ENCODE measurements around the gene WDR83. TPM values are rescaled to one million over a fixed set of nuclear protein-coding genes. Genes with fewer than 3 reads are reported as not detected.

Gene WDR83
- polyA plus RNA-seq, 2 of the 4 experiments (the other 2 are of a cell fraction): 4.8 to 11.4 TPM

DNA sequence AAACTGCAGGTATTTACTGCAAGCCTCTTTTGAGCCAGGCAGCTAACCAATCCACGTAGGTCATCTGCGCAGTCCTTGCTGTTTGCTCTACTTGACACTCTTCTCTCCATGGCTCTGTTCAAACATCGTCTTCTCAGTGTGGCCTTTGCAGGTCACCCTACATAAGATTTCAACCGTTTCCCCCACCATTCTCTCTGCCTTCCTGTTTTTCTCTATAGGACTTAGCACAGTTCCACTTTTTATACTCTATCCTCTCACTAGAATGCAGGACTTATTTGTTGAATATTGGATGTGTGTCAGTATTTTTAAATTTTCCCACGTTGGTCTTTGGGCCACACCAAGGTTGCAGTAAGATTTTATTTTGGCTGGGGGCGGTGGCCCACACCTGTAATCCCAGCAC, 31.5 kb downstream of the WDR83 start:
- no peak for TF ChIP-seq JUNB (IDR thresholded peaks at IDR 0.05)
- TF ChIP-seq, protein P1, sequence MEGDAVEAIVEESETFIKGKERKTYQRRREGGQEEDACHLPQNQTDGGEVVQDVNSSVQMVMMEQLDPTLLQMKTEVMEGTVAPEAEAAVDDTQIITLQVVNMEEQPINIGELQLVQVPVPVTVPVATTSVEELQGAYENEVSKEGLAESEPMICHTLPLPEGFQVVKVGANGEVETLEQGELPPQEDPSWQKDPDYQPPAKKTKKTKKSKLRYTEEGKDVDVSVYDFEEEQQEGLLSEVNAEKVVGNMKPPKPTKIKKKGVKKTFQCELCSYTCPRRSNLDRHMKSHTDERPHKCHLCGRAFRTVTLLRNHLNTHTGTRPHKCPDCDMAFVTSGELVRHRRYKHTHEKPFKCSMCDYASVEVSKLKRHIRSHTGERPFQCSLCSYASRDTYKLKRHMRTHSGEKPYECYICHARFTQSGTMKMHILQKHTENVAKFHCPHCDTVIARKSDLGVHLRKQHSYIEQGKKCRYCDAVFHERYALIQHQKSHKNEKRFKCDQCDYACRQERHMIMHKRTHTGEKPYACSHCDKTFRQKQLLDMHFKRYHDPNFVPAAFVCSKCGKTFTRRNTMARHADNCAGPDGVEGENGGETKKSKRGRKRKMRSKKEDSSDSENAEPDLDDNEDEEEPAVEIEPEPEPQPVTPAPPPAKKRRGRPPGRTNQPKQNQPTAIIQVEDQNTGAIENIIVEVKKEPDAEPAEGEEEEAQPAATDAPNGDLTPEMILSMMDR (IDR thresholded peaks at IDR 0.05): no peak
- TF ChIP-seq TFCP2L1 (CRISPR knock-in tag; IDR thresholded peaks at IDR 0.05): no peak
- TF ChIP-seq ZFP36 (IDR thresholded peaks at IDR 0.05; ENCODE audit: borderline replicate concordance, partially characterized antibody): no peak
- no peak for TF ChIP-seq JUN (IDR thresholded peaks at IDR 0.05)
- no peak for TF ChIP-seq MYC (IDR thresholded peaks at IDR 0.05; ENCODE audit: borderline replicate concordance, low read length)
- no peak for TF ChIP-seq HOXB13 (CRISPR knock-in tag; IDR thresholded peaks at IDR 0.05; ENCODE audit: low read depth)
- TF ChIP-seq CBX8 (IDR thresholded peaks at IDR 0.05): no peak
- H3K4me3 ChIP-seq: no peak overlapping the region
- 88% methylated on average over 6 of the region's 6 CpGs for WGBS (ENCODE audit: missing lambda C conversion rate)
- CTCF ChIA-PET: interaction anchor here (1.9 to 2.0 kb wide), 2 partner anchors 10 to 20 kb away, joined by 5 to 7 read pairs; no protein-coding TSS in a partner anchor
- DNase-seq (ENCODE audit: low read depth in 1 of 2, low spot score in 1 of 2) (no peak), ATAC-seq (no peak), FAIRE-seq (no peak)
- no peak overlapping the region for H3K27ac ChIP-seq
- no peak overlapping the region for H3K4me2 ChIP-seq
- POLR2A ChIA-PET: no interaction called here
- no peaks in the 10 kb centered on the region for H3K9me3 ChIP-seq
- H3K4me1 ChIP-seq: peaks cover 5% of the 10 kb centered on the region; the same call in 1 of the 3 replicates

DNA sequence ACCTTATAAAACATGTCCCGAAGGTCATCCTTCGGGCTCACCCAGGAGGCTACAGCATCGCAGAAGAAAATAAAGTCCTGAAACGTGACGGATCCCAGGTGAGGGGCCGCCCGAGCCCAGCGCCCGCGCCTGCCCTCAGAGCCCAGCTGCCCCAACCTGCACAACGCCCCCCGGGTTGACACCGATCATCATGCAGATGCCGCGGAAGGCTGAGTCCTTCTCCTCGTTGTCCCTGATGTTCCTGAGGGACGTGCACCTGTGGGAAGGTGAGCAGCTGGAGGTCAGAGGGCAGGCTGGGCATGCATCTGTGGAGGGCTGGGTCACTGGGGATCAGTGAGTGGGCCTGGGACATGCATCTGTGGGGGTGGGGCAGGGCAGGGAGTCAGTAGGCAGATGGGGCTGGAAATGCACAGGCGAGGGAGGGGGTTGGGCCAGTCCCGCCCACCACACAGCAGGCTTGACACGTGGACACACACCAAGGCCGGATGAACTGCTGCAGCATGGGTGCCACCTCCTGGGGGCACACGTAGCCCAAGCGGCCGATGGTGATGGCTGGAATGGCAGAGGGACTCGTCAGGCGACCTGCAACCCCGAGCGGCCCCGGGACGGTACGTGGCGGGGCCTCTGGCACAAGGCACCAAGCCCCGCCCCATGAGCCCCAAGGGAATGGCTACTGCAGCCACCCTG, 35.1 kb downstream of the WDR83 start:
- no peak for DNase-seq (ENCODE audit: low read depth in 1 of 2, low spot score in 1 of 2)
- WGBS (ENCODE audit: missing lambda C conversion rate): 93% methylated on average over 27 of the region's 33 CpGs
- ATAC-seq: no peak
- H3K27ac ChIP-seq: no peak overlapping the region
- H3K4me3 ChIP-seq: no peak overlapping the region
- H3K9me3 ChIP-seq: no peaks in the 10 kb centered on the region
- 0 out of 5 replicates have a peak, but pooled peaks of 1 of the 2 experiments have one; percentile 17 for TF ChIP-seq JUN (IDR thresholded peaks at IDR 0.05)
- TF ChIP-seq KDM5A (IDR thresholded peaks at IDR 0.05): no peak
- no peaks in the 10 kb centered on the region for H3K4me1 ChIP-seq
- FAIRE-seq: no peak
- no peak overlapping the region for H3K4me2 ChIP-seq
- ChIA-PET CTCF (no interaction called here), POLR2A (no interaction called here)

GRCh38 chr19:12703046-12703445, 36.4 kb downstream of the WDR83 start:
- CTCF ChIA-PET: interaction anchor here (0.6 to 1.3 kb wide), 2 partner anchors 63 to 122 kb away, joined by 3 to 4 read pairs; no protein-coding TSS in a partner anchor
- H3K4me3 ChIP-seq: no peak overlapping the region
- H3K4me2 ChIP-seq: no peak overlapping the region
- POLR2A ChIA-PET: no interaction called here
- no peaks in the 10 kb centered on the region for H3K4me1 ChIP-seq
- DNase-seq (ENCODE audit: low read depth in 1 of 2, low spot score in 1 of 2) (peak in 1 of 2 experiments; percentile 66), FAIRE-seq (no peak), ATAC-seq (peak in 1 of 2 experiments; percentile 72; a peak in 3 of 6 replicates)
- TF ChIP-seq JUN (IDR thresholded peaks at IDR 0.05): no peak
- TF ChIP-seq NR3C1 (IDR thresholded peaks at IDR 0.05): no peak
- TF ChIP-seq NFE2L2 (conservative IDR thresholded peaks at IDR 0.05; ENCODE audit: low read length): no peak
- TF ChIP-seq CBX2 (IDR thresholded peaks at IDR 0.05; ENCODE audit: borderline replicate concordance, low read depth): no peak
- TF ChIP-seq FOSL2 (IDR thresholded peaks at IDR 0.05): no peak
- TF ChIP-seq FOSL2 (CRISPR knock-in tag; IDR thresholded peaks at IDR 0.05): no peak
- no peak for TF ChIP-seq ESRRA (IDR thresholded peaks at IDR 0.05; ENCODE audit: borderline replicate concordance, low read length)
- WGBS (ENCODE audit: missing lambda C conversion rate): 76% methylated on average over 9 of the region's 9 CpGs
- no peaks in the 10 kb centered on the region for H3K9me3 ChIP-seq
- H3K27ac ChIP-seq: no peak overlapping the region

DNA sequence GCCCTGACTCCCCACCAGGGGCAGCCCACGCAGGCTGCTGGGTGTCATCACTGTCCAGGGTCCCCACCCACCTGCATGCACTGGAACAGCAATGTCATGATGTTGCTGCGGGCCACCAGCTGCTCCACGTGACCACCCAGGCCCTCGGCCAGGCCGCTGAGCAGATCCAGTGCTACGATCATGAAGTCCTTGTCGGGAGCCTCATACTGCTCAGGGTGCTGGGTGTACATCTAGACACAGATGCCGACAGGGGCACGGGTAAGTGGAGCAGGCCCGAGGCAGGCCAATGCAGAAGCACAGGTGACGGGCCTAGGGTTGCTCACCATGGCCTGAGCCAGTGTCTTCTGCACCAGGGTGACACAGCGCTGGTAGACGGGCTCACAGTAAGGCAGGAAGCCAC, 38.6 kb downstream of the WDR83 start:
- H3K9me3 ChIP-seq: no peaks in the 10 kb centered on the region
- H3K4me1 ChIP-seq: no peaks in the 10 kb centered on the region
- ChIA-PET POLR2A (no interaction called here), CTCF (no interaction called here)
- no peak for TF ChIP-seq TP53 (CRISPR knock-in tag; IDR thresholded peaks at IDR 0.05)
- no peak for TF ChIP-seq NFE2L2 (conservative IDR thresholded peaks at IDR 0.05; ENCODE audit: low read length)
- TF ChIP-seq MAFK (IDR thresholded peaks at IDR 0.05; ENCODE audit: partially characterized antibody): no peak
- no peak for TF ChIP-seq ZNF302 (CRISPR knock-in tag; IDR thresholded peaks at IDR 0.05)
- TF ChIP-seq HDAC2 (IDR thresholded peaks at IDR 0.05): no peak
- TF ChIP-seq, protein P2, sequence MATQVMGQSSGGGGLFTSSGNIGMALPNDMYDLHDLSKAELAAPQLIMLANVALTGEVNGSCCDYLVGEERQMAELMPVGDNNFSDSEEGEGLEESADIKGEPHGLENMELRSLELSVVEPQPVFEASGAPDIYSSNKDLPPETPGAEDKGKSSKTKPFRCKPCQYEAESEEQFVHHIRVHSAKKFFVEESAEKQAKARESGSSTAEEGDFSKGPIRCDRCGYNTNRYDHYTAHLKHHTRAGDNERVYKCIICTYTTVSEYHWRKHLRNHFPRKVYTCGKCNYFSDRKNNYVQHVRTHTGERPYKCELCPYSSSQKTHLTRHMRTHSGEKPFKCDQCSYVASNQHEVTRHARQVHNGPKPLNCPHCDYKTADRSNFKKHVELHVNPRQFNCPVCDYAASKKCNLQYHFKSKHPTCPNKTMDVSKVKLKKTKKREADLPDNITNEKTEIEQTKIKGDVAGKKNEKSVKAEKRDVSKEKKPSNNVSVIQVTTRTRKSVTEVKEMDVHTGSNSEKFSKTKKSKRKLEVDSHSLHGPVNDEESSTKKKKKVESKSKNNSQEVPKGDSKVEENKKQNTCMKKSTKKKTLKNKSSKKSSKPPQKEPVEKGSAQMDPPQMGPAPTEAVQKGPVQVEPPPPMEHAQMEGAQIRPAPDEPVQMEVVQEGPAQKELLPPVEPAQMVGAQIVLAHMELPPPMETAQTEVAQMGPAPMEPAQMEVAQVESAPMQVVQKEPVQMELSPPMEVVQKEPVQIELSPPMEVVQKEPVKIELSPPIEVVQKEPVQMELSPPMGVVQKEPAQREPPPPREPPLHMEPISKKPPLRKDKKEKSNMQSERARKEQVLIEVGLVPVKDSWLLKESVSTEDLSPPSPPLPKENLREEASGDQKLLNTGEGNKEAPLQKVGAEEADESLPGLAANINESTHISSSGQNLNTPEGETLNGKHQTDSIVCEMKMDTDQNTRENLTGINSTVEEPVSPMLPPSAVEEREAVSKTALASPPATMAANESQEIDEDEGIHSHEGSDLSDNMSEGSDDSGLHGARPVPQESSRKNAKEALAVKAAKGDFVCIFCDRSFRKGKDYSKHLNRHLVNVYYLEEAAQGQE (IDR thresholded peaks at IDR 0.05): no peak
- no peak for TF ChIP-seq RAD21 (conservative IDR thresholded peaks at IDR 0.05 in 1 of 2, IDR thresholded peaks at IDR 0.05 in 1 of 2)
- 86% methylated on average over 1 of the region's 13 CpGs for WGBS (ENCODE audit: missing lambda C conversion rate)
- no peak overlapping the region for H3K4me2 ChIP-seq
- no peak for FAIRE-seq
- ATAC-seq: no peak
- DNase-seq (ENCODE audit: low read depth in 1 of 2, low spot score in 1 of 2): no peak
- H3K4me3 ChIP-seq: no peak overlapping the region
- no peak overlapping the region for H3K27ac ChIP-seq
